Prostate gland (tissue), 2 donors: ENCODE measurements around the gene FMNL1. TPM values are rescaled to one million over a fixed set of nuclear protein-coding genes. Genes with fewer than 3 reads are reported as not detected.

Experiments
- DNase-seq: peaks from one replicate; pipeline ENCODE4 v3.0.0-alpha.2; 2019; ENCODE audit warnings: low spot score
- H3K27ac ChIP-seq, 2 donors: fragments of 200-600 bp; sonication (generic); 2 replicates each; pipeline ENCODE4 v1.5.1; 2017 to 2019
- H3K27me3 ChIP-seq: fragments of 200-600 bp; sonication (generic); replicated peaks from 2 replicates; pipeline ENCODE4 v1.5.1; 2019; ENCODE audit not compliant: insufficient read depth
- H3K36me3 ChIP-seq, 2 donors: fragments of 200-600 bp; sonication (generic); 1 replicate in 1 of 2; 2 replicates in 1 of 2; pipeline versions ENCODE4 v1.5.1 to v1.8.1; 2017 to 2019
- H3K4me1 ChIP-seq: fragments of 200-600 bp; sonication (generic); replicated peaks from 2 replicates; pipeline ENCODE4 v1.5.1; 2019
- H3K4me3 ChIP-seq, 2 donors: fragments of 200-600 bp; sonication (generic); 2 replicates each; pipeline ENCODE4 v1.5.1; 2017 to 2019
- H3K9me3 ChIP-seq: fragments of 200-600 bp; sonication (generic); 2 replicates; pipeline ENCODE4 v1.5.1; 2017
- CTCF ChIP-seq, 4 experiments: fragments of 200-600 bp in 2 of 4; fragments of 450-650 bp in 2 of 4; sonication (generic) in 2 of 4; IDR thresholded peaks; 1 replicate in 3 of 4; 2 replicates in 1 of 4; pipeline ENCODE4 v1.5.1; 2016 to 2019; ENCODE audit warnings: antibody characterized with exemption in 4 of 4, mild to moderate bottlenecking in 2 of 4, moderate library complexity in 2 of 4
- POLR2A ChIP-seq: fragments of 450-650 bp; IDR thresholded peaks from one replicate; pipeline ENCODE4 v1.6.1; 2016; ENCODE audit warnings: antibody characterized with exemption, mild to moderate bottlenecking
- POLR2AphosphoS5 ChIP-seq: sonication (generic); formaldehyde crosslinking; IDR thresholded peaks from one replicate; pipeline ENCODE4 v1.6.1; 2017; ENCODE audit warnings: antibody characterized with exemption
- WGBS: methylation state at CpG from one replicate; pipeline ENCODE4 v1.1.5; 2018; 5-methylcytosine and 5-hydroxymethylcytosine counted together
- intact Hi-C: fragments of 100-400 bp; cut with DNase I; formaldehyde crosslinking; loops from one replicate; pipeline ENCODE4 v1.14.2; 2022
- total RNA-seq, 2 donors: library from RNA; depleted of rRNA; stranded (reverse); fragments of >200 nt; gene quantifications; one replicate each; pipeline ENCODE4 v1.1.0, GENCODE V29; 2016

The FMNL1 gene
- total RNA-seq, 2 donors from 2014 or later, result 3.6 to 12.2 TPM

GRCh38 chr17:45229681-45230409, 8.2 kb downstream of the FMNL1 start:
- TF ChIP-seq POLR2A (no peak), CTCF (IDR thresholded peaks at IDR 0.05) (no peak), POLR2AphosphoS5 (no peak)
- Histone ChIP-seq H3K4me3 (no peak overlapping the region), H3K36me3 (no peaks in the 10 kb centered on the region), H3K9me3 (no peaks in the 10 kb centered on the region), H3K27ac (peak overlapping the region in 1 of 2 donors; percentile 14), H3K27me3 (no peaks in the 10 kb centered on the region), H3K4me1 (no peaks in the 10 kb centered on the region)
- 86% methylated on average over 16 of the region's 16 CpGs for WGBS
- DNase-seq, result no peak
- intact Hi-C loops, result no loop called here

GRCh38 chr17:45230410-45230786, 8.7 kb downstream of the FMNL1 start:
- TF ChIP-seq CTCF (IDR thresholded peaks at IDR 0.05) (no peak), POLR2AphosphoS5 (no peak)
- Histone ChIP-seq H3K9me3 (no peaks in the 10 kb centered on the region), H3K27ac (no peak overlapping the region), H3K4me1 (no peaks in the 10 kb centered on the region), H3K4me3 (no peak overlapping the region), H3K27me3 (no peaks in the 10 kb centered on the region), H3K36me3 (no peaks in the 10 kb centered on the region)
- intact Hi-C loops, result no loop called here
- DNase-seq, result no peak
- WGBS, result 80% methylated on average over 3 of the region's 4 CpGs

- no peak for DNase-seq
- Histone ChIP-seq H3K27me3 (no peaks in the 10 kb centered on the region), H3K4me3 (no peak overlapping the region), H3K27ac (no peak overlapping the region), H3K4me1 (no peaks in the 10 kb centered on the region), H3K36me3 (no peaks in the 10 kb centered on the region), H3K9me3 (no peaks in the 10 kb centered on the region)
- 51% methylated on average over 10 of the region's 12 CpGs for WGBS
- intact Hi-C loops, result no loop called here
- no peak for TF ChIP-seq POLR2AphosphoS5
- no peak for TF ChIP-seq POLR2A
- TF ChIP-seq CTCF (IDR thresholded peaks at IDR 0.05), result no peak
Measured at GRCh38 chr17:45230787-45231480, 9.2 kb downstream of the FMNL1 start.

GRCh38 chr17:45231481-45232116, 9.9 kb downstream of the FMNL1 start:
- DNase-seq, result no peak
- H3K4me1 ChIP-seq, result no peaks in the 10 kb centered on the region
- no peak overlapping the region for H3K27ac ChIP-seq
- H3K27me3 ChIP-seq, result no peaks in the 10 kb centered on the region
- no peaks in the 10 kb centered on the region for H3K9me3 ChIP-seq
- H3K4me3 ChIP-seq, result no peak overlapping the region
- 81% methylated on average over 19 of the region's 19 CpGs for WGBS
- intact Hi-C loops, result no loop called here
- H3K36me3 ChIP-seq, result no peaks in the 10 kb centered on the region
- no peak for TF ChIP-seq CTCF (IDR thresholded peaks at IDR 0.05)
- TF ChIP-seq POLR2A, result no peak
- no peak for TF ChIP-seq POLR2AphosphoS5
